HG02943 (cell line): ENCODE measurements around the gene ZFP92.

Experiments
- ATAC-seq: cut with Tn5 transposase; IDR thresholded peaks from one replicate; pipeline ENCODE4 v1.9.1; 2021; ENCODE audit warnings: mild to moderate bottlenecking, low read depth, moderate library complexity; ENCODE audit not compliant: unreplicated experiment

Gene ZFP92, protein sequence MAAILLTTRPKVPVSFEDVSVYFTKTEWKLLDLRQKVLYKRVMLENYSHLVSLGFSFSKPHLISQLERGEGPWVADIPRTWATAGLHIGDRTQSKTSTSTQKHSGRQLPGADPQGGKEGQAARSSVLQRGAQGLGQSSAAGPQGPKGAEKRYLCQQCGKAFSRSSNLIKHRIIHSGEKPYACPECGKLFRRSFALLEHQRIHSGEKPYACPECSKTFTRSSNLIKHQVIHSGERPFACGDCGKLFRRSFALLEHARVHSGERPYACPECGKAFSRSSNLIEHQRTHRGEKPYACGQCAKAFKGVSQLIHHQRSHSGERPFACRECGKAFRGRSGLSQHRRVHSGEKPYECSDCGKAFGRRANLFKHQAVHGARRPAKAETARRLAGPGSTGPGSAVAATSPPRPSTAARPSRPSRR

DNA sequence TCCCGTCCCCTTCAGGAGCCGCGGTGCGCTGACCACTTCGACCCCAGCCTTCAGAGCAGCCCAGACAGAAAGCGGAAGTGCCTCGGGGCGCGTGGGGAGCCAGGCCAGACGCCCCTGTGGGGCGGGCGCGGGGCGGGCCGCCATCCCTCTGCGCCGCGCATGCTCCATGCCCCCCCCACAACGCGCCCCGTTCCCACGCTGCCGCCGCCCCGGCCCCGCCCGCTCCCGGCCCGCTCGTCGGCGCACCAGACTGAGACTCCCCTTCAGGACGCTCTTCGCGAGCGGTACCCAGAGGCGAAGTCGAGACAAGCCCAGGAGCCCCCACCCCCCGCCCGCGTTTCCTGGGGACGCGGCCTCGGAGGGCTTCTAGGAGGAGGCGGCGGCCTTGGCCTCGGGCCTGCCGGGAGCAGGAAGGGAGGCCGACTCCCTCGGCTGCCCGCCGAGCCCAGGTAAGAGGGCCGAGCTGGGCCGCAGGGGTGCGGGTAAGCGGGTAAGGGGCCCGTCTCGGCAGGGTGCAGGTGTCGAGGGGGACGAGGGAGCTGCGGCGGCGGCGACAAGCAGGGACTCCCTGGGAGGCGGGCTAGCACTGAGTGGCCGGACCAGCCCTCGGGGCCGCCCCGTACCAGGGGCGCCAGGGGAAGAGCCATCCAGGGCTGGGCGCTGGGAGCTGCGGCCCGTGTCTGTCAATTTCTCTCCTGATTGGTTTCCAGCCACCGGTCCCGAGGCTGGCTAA lies at the start of gene ZFP92:
Gene ZFP92 (plus strand): TSS at position 218 of the 733 bp plus-strand sequence. CDS start 6,851 bp downstream, outside the sequence.
- ATAC-seq = no peak

DNA sequence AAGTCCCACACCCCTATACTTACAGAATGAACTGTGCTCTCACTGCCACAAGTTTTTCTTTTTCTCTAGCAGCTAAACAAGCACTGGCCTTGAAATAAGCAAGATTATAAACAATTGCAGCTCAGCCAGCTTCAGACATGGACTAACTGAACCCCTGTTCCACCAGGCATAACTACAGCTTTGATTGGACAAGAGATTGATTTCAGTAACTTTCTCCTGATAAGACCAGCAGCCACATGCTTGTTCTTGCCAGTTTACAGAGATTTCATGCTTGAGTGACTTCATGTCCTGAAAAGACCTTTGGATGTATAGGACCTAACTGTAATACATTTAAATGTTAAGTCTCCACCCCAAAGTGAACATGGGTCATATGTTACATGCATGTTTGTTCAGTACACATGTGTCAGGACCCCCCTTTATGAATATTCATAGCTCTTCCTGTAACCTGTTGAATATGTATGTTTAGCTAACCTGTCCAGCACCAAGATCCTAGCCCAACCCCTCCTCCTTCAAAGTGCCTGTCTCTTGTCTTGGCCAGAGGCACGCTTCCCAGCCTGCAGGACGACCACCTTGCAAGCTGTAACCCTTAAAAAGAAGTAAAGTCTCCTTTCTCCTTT lies 49.4 kb upstream of the ZFP92 start:
- no peak for ATAC-seq

DNA sequence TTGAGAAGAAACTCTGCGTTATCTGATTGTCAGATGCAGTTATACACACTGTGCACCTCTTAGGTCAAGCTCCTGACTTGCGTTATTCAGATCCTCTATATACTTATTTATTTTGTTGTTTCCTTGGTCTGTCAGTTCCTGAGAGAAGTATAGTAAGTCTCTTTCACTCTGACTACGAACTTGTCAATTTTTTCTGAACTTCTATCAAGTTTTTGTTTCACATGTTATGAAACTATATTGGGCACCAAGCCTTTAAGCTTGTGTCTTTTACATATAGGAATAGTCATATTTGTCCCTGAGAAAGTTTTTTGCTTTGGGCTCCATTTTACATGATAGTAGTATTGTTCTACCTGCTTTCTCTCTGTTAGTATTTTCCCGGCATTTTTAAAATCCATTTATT lies 45.6 kb upstream of the ZFP92 start:
- ATAC-seq = no peak

DNA sequence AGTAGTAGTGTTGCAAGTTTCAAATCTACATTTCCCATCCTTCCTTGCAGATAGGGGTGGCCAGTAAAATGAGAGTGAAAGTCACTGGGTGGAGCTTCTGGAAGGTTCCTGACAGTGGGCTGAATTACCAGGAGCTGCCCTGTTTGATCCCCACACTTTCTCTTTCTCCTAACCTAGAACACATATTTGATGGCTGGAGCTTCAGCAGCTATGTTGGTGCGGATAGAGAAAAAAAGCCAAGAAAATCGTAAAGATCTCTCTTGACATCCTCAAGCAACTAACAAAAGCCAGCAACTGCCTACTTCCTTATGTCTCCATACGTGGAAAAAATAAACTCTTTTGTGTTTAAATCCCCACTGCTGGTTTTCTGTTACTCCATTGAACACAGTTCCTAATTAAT lies 45.2 kb upstream of the ZFP92 start:
- ATAC-seq = no peak

DNA sequence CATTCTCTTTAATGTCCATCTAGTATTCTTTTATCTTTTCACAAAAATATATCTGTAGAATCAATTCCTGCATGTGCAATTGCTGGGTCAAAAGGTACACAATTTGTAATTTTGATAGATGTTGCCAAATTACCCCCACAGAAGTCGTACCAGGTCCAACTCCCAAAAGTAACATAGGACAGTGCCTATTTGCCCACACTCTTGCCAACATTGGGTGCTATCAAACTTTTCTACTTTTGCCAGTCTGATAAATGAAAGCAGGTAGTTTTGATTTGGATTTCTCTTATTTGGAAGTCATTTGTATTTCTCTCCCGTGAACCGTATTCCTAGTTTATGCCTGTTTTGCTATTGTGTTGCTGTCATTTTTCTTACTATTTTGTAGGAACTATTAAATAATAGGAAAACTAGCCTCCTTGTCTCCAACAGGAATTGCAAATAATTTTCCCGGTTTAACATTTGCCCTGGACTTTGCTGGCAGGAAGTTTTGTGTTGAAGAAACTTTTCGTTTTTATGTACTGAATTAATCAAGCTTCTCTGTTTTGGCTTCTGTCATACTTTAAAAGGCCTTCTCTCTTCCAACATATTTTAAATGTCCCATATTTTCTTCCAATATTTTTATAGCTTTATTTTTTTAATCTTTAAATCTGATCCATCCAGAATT lies 44.3 kb upstream of the ZFP92 start:
- ATAC-seq = no peak

DNA sequence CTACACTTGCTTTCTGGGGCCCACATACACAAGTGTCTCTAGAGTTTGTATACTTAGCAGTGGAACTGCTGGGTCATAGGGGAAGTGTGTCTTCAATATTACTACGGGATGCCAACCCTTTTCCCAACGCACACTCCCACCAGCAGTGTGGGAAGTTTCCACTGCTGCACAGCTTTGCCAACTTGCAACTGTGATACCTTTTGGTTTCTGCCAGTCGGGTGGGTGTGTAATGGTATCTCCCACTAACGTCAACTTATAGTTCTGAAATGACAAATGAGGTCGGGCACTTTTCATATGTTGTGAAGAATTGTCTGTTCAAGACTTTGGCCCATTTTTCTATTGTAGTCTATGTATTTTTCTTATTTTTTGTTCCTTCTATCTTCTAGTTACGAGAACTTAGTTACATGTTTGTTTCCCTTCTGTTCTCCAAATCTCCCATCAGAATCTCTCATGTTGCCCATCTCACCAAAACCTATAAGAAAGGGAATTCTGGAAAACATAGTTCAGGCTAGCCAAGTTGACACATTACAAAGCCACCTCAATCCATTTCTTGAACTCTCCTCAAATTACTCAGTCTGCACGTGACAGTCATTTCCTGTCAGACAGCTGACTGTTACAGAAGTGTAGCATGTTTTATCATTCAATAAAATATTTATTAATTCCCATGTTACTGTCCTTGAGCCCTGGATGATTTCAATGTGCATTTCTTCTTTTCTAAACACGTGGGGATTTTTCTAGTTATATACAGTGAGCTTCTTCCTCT lies 40.8 kb upstream of the ZFP92 start:
- no peak for ATAC-seq

DNA sequence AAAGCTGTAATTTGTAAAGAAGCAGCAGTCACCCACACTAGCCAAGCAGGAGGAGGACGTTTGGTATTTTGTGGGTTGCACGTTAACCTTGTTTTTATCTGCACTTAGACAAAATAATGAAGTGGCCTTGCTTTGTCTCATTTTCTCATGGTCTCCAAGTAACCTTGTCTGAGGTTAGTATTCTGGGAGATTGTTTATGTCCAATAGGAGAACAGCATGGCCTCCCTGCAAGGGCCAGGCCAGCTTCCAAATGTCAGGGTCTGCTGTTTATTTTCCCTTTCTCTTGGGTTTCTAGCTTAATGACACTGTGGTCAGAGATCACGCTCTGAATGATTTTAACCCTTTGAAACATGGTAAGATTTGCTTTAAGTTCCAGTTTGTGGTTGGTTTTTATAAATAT lies 40.0 kb upstream of the ZFP92 start:
- ATAC-seq = no peak

DNA sequence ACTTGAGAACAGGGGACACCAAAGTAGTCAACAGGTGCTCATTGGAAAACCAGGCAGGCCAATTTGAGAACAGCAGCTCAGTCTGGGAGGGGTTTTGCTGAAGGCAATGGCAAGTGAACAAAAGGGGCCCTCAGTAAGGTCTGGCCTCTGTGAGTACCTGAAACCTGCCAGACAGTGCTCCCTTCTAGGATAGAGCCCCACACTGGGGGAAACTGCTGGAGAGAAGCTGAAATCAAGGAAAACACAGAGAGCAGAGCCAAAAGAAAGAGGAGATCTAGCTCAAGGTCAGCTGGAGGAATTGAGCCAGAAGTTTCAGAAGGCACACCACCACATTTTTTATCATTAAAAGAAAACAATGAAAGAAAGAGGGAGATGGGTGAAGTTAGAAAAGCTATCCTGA lies 38.3 kb upstream of the ZFP92 start:
- no peak for ATAC-seq

DNA sequence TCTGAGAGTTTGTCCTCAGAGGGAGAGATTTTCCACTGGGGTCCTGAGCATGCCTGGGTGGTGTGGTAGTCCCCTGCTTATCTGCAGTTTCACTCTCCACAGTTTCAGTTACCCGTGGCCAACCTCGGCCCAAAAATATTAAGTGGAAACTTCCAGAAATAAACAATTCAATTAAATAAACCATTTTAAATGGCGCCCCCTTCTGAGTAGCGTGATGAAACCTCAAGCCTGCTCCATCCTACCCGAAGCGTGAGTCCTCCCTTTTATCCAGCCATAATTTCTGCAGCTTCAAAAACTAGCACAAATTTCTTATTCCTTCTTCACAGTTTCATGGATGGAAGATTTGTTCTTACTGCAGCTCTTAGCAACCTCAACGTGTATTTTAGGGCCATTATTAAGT lies 36.8 kb upstream of the ZFP92 start:
- ATAC-seq = no peak

DNA sequence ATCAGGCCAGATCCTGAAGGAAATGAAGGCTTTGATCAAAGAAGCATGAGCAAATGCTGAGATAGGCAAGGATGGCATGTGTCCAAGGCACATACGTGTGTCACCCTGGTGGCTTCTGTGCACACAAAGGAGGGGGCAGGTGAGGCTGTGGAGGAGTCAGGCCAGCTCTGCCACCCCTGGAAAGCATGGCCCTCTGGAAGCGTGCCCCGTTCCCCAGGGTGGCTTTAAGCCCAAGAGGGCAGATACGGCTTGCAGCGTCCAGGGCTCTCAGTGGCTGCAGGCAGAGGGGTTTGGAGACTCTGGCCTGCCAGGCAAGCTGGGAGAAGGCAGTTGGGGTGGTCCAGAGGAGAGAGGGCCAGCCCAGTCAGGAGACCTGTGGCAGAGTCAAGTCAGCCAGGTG lies 35.7 kb upstream of the ZFP92 start:
- ATAC-seq = no peak

DNA sequence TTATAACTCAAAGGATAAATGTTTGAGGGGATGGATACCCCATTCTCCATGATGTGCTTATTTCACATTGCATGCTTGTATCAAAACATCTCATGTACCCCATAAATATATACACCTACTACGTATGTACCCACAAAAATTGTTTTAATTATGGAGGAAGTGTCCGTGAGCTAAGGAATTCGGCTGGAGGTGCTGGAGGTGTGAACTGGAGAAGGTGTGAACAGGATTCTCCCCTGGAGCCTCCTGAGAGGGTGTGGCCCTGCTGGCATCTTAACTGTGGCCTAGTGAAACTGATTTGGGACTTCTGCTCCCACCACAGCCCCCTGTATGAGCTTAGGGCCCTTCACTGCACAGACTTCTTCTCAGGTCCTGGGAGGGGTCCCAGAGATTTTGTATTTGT lies 33.5 kb upstream of the ZFP92 start:
- no peak for ATAC-seq

DNA sequence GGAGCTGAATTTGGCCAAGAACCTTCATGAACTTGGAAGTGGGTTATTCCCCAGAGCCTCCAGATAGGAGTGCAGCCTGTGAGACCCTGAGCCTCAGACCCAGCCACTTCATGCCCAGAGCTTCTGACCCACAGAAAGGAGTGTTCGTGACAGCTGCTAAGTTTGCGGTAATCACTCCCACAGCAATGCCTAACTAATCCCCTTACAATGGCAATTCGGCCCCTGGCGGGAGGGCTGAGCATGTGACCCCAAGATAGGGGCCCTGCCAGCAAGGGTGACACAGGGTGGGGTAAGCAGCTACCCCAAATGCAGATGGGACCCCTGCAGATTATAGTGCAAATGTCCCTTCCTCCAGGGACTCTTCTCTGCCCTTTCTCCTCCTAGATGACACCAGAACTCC lies 32.7 kb upstream of the ZFP92 start:
- ATAC-seq = no peak

DNA sequence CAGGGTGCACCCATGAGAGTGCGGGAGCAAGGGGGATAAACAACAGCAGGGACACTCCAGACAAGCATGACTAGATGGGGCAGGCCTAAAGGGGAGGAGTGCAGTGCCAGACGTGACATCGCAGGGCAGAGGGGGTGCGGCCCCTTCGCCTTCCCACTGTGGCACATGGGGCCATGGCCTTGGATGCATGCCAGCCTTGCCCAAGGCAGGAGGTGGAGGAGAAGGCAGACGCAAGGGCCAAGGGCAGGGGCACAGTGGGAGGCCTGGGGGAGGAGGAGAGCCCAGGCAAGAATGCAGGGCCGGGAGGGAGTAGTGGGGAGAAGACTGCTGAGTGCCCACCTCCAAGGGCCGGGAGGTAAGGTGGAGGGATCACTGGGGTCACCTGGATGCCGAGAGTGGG lies 31.8 kb upstream of the ZFP92 start:
- ATAC-seq = no peak

DNA sequence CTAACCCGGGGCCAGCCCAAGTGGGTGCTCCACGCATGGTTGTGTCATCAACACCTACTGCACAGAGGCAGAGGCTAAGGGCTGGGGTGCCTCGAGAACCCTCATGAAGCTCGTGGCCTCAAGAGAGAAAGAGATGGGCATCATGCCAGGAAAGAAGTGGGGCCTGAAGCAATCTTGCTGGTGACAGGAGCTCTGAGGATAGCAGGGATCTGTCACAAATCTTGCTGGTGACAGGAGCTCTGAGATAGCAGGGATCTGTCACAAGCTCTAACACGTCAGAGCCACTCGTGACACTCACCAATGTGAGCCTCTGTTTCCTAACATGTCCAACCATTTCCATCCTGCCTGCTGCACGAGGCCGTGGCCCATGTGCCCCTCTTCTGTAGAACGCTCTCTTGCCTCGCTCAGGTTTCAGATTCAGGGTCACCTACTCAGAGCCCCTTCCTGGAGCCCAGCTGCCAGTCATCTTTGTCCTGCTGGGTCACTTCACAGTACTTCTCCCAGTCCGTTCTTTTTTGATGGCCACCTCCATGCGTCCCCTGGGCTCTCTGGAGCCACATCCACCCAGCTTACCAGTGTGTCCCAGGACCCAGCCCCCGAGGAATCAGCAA lies 31.2 kb upstream of the ZFP92 start:
- ATAC-seq = no peak

DNA sequence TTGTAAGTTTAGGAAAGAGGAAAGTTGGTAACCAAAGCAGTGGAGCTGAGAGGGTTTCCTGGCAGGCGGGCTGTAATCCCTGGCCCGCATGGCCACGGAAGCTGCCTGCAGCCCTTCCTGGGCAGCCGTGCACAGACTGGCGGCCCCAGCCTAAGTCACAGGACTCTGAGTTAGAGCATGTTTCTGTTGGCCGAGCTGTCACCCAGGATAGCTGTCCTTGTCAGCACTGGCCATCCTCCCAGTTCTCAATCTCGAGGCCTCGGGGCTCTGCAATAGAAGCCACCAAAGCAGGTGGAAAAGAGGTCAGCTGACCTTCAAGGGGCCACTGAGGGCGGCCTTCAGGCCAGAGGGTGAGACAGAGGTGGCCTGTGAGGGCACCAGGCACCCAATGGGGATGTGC lies 30.6 kb upstream of the ZFP92 start:
- ATAC-seq = no peak

DNA sequence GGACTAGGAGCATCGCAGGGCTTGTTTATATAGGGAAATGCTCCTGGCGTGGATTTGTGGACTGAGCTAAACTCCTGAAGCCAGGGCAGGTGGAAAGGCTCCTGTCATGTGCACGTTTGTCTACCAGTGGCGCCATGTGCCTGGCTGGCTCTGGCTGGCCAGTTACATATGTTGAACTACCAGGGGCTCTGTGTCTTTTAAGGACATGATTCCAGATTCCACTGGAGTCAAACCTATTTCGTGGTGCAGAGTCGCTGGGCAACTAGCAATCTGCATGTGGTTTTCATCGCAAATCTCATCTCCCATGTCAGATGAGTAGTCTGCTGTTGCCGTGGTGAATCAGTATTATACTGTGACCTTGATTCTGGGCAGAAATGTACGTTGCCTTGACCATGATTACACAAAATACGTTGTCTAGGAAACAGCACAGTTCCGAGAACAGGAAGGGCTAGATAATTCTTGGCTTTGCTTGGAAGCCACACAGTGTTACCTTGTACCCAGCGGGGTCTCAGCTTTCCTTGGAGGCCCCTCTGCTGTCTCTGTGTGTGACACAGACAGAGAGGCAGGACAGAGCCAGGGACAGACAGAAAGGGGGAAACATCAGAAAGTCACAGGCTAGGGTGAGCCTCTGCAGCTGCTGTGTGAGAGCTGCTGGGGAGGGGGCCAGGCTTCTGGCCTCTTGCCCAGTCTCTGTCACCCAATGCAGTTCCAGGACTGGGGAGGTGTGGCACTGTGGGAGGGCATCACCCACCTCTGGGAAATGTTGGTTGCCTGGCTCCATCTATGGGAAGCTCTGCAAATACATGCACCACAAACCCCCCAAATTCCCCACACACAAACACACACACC lies 29.4 kb upstream of the ZFP92 start:
- no peak for ATAC-seq

DNA sequence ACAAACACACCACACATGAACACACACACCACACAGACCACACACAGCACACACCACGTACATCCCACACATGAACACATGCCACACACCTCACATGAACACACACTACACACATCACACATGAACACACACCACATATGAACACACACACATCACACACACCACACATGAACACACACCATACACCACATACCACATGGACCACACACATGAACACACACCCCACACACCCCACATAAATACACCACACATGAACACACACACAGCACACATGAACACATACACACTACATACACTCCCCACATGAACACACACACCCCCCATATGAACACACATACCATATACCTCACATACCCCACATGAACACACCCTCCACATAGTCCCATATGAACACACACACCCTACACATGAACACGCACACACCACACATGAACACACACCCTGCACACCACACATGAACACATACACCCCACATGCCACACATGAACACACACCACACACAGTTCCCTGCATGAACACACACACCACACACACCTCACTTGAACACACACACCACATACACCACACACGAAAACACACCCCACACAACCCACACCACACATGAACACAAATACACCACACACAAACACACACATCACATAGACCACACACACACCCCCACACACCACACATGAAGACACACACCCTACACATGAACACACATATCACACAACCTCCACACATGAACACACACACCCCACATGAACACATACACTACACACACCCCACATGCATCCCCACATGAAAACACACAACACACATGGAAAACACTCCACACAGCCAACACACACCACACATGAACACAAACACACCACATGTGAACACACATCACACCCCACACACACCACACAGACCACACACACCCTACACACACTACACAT lies 28.4 kb upstream of the ZFP92 start:
- no peak for ATAC-seq

DNA sequence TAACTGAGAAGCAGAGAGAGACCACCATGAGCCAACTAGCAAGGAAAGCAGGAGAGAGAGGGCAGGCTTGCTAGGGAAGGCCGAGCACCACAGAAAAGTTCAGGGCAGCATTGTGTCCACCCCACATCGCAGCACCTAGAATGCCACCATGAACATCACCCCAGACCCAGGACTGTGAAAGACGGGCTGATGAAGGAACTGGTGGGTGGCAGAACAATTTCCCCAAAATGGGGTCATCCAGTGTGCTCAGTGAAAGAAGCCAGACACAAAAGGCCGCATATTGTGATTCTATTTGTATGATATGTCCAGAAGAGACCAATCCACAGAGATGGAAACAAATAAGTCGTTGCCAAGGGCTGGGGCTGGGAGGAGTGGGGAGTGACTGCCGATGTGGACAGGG lies 26.9 kb upstream of the ZFP92 start:
- ATAC-seq = no peak
